ENCODE data around the gene ARHGAP4. TPM values are rescaled to one million over a fixed set of nuclear protein-coding genes. Genes with fewer than 3 reads are reported as not detected.

The ARHGAP4 gene
- total and polyA plus RNA-seq, 10 of the 15 experiments (the other 5 are each of a cell fraction or from before 2014, with no cell fraction given), result 0.71 to 120 (median 44.3) TPM

DNA sequence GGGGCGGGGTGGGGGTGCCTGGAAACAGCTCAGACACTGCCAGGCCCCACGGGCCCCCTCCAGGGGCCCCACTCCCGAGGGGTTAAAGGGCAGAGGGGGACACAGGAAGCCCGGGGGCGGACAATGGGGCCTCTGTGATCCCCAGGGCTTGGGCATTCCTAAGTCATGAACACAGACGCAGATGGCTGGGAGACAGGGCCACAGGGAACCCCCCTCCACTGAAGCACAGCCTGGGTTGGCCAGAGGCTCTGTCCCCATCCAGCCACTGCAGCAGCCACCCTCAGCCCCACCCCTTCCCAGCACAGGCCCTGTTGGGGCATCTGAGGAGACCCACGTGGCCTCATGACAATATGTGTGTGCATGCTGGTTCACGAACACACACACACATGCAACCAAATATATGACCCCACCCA lies 44.0 kb downstream of the ARHGAP4 start:
- BruUV-seq (replicated peaks), result no TSS peak
- no peak for FAIRE-seq
- Histone ChIP-seq H3K4me2 (ENCODE audit: control insufficient read depth, insufficient read depth) (no peak overlapping the region), H3K27me3 (replicated peaks in 1 of 2; ENCODE audit: control insufficient read depth in 2 of 2, insufficient read depth in 2 of 2, low read length in 1 of 2) (no peaks in the 10 kb centered on the region; a peak in 3 of 4 replicates), H3K9me3 (replicated peaks; ENCODE audit: control insufficient read depth, insufficient read depth, low read length) (no peaks in the 10 kb centered on the region), H3K79me2 (ENCODE audit: control insufficient read depth, insufficient read depth, low read length) (no peaks in the 10 kb centered on the region), H2AFZ (ENCODE audit: control insufficient read depth, low read depth, low read length) (no peak overlapping the region), H4K20me1 (ENCODE audit: control insufficient read depth, insufficient read depth) (no peaks in the 10 kb centered on the region), H3K4me3 (no peak overlapping the region), H3K4me1 (ENCODE audit: control insufficient read depth, insufficient read depth, low read length) (no peaks in the 10 kb centered on the region; the same call in 1 of the 2 replicates), H3K36me3 (ENCODE audit: control insufficient read depth in 2 of 2, insufficient read depth in 2 of 2, low read length in 1 of 2) (no peaks in the 10 kb centered on the region), H3K9ac (ENCODE audit: control insufficient read depth, insufficient read depth, low read length) (no peak overlapping the region), H3K27ac (ENCODE audit: control insufficient read depth, insufficient read depth) (no peak overlapping the region)
- ATAC-seq, result peak; percentile 33
- RAD21 ChIA-PET (ENCODE audit: unreplicated experiment), result no interaction called here
- POLR2A ChIA-PET, result no interaction called here
- DNase-seq (ENCODE audit: low read depth, low spot score), result no peak
- TF ChIP-seq NR2F1 (conservative IDR thresholded peaks at IDR 0.05) (peak; percentile 55), STAT1 (conservative IDR thresholded peaks at IDR 0.05) (no peak), ZNF207 (IDR thresholded peaks at IDR 0.05; ENCODE audit: borderline replicate concordance) (no peak)
- 4% methylated on average over 8 of the region's 8 CpGs for WGBS (ENCODE audit: insufficient coverage, insufficient replicate concordance, low lambda C conversion rate, missing lambda C conversion rate)
- intact Hi-C loops (cut with micrococcal nuclease; ENCODE audit: unreplicated experiment) (no loop called here), in situ Hi-C loops (cut with MboI) (no loop called here)
- SMC1A ChIA-PET (ENCODE audit: uncharacterized antibody, unreplicated experiment), result no interaction called here
- CTCF ChIA-PET, result no interaction called here

GRCh38 chrX:153881281-153881680 lies 44.8 kb downstream of the ARHGAP4 start:
- intact Hi-C loops (cut with micrococcal nuclease; ENCODE audit: unreplicated experiment) (no loop called here), in situ Hi-C loops (cut with MboI) (no loop called here)
- Histone ChIP-seq H4K20me1 (ENCODE audit: control insufficient read depth, insufficient read depth) (no peaks in the 10 kb centered on the region), H3K36me3 (ENCODE audit: control insufficient read depth in 2 of 2, insufficient read depth in 2 of 2, low read length in 1 of 2) (no peaks in the 10 kb centered on the region), H3K27ac (ENCODE audit: control insufficient read depth, insufficient read depth) (no peak overlapping the region), H3K4me1 (ENCODE audit: control insufficient read depth, insufficient read depth, low read length) (no peaks in the 10 kb centered on the region; the same call in 1 of the 2 replicates), H3K4me2 (ENCODE audit: control insufficient read depth, insufficient read depth) (no peak overlapping the region), H3K79me2 (ENCODE audit: control insufficient read depth, insufficient read depth, low read length) (no peaks in the 10 kb centered on the region), H3K4me3 (no peak overlapping the region), H3K9ac (ENCODE audit: control insufficient read depth, insufficient read depth, low read length) (no peak overlapping the region), H2AFZ (ENCODE audit: control insufficient read depth, low read depth, low read length) (no peak overlapping the region), H3K9me3 (replicated peaks; ENCODE audit: control insufficient read depth, insufficient read depth, low read length) (no peaks in the 10 kb centered on the region; the same call in 2 of the 3 replicates), H3K27me3 (replicated peaks in 1 of 2; ENCODE audit: control insufficient read depth in 2 of 2, insufficient read depth in 2 of 2, low read length in 1 of 2) (no peaks in the 10 kb centered on the region; a peak in 2 of 4 replicates)
- ChIA-PET RAD21 (ENCODE audit: unreplicated experiment) (no interaction called here), SMC1A (ENCODE audit: uncharacterized antibody, unreplicated experiment) (no interaction called here), POLR2A (no interaction called here), CTCF (no interaction called here)
- no TSS peak for BruUV-seq (replicated peaks)
- WGBS (ENCODE audit: insufficient coverage, insufficient replicate concordance, low lambda C conversion rate, missing lambda C conversion rate), result 22% methylated on average over 7 of the region's 7 CpGs
- TF ChIP-seq JUND (IDR thresholded peaks at IDR 0.05; ENCODE audit: low read depth, low read length) (no peak), IKZF1 (conservative IDR thresholded peaks at IDR 0.05) (no peak), MEF2A (IDR thresholded peaks at IDR 0.05; ENCODE audit: insufficient read depth, low read depth, low read length) (no peak), PAX8 (IDR thresholded peaks at IDR 0.05) (no peak), SMARCA5 (IDR thresholded peaks at IDR 0.05) (no peak), HDGF (IDR thresholded peaks at IDR 0.05) (no peak), GATAD2B (conservative IDR thresholded peaks at IDR 0.05; ENCODE audit: low read depth) (no peak), E4F1 (IDR thresholded peaks at IDR 0.05; ENCODE audit: borderline replicate concordance, partially characterized antibody) (no peak)
- TF ChIP-seq, protein P1, sequence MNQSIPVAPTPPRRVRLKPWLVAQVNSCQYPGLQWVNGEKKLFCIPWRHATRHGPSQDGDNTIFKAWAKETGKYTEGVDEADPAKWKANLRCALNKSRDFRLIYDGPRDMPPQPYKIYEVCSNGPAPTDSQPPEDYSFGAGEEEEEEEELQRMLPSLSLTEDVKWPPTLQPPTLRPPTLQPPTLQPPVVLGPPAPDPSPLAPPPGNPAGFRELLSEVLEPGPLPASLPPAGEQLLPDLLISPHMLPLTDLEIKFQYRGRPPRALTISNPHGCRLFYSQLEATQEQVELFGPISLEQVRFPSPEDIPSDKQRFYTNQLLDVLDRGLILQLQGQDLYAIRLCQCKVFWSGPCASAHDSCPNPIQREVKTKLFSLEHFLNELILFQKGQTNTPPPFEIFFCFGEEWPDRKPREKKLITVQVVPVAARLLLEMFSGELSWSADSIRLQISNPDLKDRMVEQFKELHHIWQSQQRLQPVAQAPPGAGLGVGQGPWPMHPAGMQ (IDR thresholded peaks at IDR 0.05; ENCODE audit: borderline replicate concordance), result no peak
- FAIRE-seq (no peak), ATAC-seq (no peak), DNase-seq (ENCODE audit: low read depth, low spot score) (no peak)

All from GM12878 (cell line).